Stimulated activated CD4-positive, alpha-beta T cell treated with anti-CD3 and anti-CD28 coated beads, Interleukin-12 subunit alpha, Interleukin-12 subunit beta, amount 100 ng/mL, for 4 hours (primary cell): ENCODE measurements around the gene IMPDH1.

Experiments
- DNase-seq: peaks from one replicate; pipeline ENCODE4 v3.0.0-alpha.2; 2020

The IMPDH1 gene

DNA sequence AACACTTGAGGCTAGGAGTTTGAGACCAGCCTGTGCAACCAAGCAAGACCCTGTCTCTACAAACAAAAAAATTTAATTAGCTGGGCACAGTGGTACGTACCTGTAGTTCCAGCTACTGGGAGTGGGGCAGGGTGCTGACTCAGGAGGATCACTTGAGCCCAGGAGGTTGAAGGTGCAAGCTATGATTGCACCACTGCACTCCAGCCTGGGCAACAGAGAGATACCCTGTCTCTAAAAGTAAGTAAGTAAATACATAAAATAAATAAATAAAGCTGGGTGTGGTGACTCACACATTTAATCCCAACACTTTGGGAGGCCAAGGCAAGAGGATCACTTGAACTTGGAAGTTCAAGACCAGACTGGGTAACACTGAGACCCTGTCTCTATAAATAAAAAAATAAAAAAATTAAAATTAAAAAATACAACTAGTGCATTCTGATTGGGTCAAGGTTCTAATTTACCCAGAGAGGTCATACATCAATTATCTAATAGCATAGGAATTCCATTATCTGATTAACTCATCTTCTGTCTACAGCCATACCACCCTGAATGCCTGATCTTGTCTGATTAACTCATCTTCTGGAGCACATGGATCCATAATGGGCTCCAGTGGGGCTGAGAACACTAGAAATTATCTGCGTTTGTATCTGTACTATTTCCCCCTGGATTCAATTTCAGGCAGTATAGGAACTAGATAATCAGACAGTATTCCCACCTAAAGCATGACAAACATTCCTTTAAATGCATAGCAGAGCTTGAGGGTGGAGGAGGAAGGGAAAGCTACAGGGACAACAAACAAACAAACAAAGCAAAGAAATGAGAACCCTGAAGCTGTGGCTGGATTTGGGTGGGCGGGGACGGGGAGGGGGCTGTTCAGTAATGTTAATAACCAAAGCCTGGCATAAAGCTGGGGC, 24.9 kb upstream of the IMPDH1 start:
- no peak for DNase-seq

DNA sequence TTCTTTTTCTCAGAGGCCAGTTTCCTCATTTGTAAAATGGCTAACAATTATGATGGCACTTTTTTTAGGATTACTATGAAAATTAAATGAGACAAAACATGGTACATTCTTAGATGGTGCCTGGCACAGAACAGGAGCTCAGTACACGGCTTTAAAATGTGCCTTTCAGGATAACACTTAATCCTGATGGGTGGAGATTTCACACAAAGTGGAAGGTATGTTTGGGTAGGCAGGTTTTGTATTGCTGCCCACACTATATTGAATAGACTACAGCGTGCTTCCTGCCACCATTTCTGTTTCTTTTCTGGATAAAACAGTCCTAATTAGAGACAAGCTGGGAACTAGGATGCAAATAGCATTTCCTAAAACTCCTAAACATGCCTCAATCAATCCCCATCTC, 22.0 kb upstream of the IMPDH1 start:
- DNase-seq: no peak

DNA sequence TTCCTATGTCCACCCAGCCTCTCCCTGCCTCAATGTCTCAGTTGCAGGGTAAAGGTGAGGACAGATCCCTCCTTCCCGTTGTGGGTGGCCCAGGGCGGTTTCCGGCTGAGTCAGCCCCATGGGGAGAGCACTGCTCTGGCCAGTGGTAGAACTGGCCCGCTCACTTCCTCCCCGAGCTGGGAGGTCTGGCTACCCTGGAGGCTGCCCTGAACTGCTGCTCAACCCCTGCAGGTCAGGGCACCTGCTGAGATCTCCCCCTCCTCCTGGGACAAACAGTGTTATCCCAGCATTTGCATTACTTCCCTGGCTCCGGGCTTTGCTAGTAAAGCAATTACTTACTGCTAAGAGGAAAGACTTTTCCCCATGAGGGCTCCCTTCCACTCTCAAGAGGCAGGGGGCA, 21.4 kb upstream of the IMPDH1 start:
- DNase-seq: no peak

DNA sequence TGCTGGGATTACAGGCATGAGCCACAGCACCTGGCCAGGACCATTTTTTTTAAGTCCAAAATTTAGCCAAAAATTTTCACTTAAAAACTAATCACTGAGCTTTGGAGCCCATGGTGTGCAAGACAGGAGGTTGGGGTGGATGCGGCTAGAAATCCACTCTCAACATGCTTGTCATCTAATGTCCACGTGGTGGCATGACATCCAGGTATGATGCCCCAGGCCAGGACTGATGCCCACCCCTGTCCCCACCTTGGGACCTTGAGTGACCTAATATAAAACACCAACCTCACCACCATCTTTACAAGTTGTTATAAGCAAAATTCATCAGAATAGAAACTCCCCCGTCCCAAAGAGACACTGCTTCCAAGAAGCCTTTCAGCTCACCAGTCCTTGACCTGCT, 20.4 kb upstream of the IMPDH1 start:
- no peak for DNase-seq

DNA sequence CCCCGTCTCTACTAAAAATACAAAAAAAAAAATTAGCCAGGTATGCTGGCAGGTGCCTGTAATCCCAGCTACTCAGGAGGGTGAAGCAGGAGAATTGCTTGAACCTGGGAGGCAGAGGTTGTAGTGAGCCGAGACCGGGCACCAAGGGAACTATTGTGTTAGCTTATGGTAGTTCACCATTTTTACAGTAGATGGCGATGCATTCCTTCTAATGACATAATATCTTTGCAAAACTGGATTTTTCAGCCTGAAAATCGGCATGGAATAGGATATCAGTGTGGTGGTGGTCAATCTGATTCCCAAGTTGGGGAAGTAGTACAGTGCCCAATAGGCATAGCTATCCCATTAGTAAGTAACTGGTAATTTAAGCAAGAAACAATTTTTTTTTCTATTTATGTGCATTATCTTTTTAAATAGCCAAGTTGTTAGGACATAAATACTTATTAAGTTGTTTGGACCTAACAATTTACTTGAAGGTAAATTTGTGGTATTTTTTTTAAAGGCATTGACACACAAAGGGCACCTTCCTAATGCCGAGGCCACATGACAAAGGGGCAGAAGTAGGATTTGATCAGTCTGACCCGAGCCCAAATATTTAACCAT, 17.6 kb upstream of the IMPDH1 start:
- DNase-seq: no peak

DNA sequence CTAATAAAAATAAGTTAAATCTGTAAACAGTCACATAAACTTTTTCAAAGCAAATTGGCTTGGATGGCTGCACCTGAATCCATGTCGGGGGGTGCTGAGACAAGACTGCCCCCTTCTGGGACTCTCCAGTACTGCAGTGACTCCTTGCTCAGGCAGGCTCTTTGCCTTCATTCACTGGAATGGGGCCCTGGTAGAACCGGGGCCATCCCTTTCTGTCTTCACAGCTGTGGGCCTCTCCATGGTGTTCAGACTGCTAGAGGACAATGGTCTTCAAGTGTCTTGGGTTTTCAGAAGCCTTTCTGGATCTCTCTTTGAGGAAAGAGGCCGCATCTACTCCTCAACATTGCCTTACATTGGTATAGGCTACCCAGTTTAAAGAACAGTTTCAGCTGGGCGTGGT, 16.1 kb upstream of the IMPDH1 start:
- DNase-seq: peak; percentile 78

DNA sequence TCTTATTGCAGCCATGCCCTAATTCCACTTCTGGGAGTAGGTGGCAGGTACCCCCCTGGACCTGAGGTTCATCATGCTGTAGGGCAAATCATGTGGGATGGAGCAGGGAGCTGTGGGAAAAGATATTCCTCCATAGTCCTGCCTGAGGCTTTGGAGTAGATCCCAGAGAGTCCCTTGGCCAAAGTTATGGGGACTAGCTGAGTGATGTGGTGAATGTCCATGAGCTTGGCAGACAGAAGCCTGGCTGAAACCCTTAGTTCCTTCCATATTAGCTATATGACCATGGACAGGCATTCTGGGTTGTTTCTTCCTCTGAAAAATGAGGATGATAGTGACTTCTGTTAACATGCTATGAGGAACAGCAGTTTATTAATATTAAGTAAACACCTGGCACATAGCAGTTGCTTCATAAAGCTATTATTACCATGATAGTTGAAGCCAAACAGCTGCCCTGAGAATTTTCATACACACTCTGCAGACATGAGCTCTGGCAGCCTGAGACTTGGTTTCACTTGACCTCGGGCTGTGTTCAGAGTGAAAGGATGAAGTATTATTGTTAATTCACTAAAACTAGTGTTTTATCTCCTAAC, 15.0 kb upstream of the IMPDH1 start:
- no peak for DNase-seq

DNA sequence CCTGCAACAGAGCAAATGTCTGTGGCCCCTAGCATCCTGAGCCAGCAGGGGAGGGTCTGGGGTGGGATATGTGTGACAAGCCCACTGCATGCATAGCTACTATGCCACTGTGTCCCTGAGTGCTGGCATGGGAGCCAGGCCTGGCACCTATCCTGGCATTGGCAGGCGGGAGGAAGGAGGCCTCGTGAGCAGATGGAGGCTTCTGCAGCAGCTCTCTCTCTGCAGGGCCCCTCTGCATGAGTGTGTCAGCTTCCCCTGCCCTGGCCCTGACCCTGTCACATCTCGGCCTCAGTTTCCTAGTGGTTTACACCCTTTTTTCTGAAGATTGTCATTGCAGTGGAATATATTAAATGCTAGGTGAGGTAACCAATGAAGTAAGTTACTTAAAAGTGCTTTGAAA, 13.1 kb upstream of the IMPDH1 start:
- no peak for DNase-seq

DNA sequence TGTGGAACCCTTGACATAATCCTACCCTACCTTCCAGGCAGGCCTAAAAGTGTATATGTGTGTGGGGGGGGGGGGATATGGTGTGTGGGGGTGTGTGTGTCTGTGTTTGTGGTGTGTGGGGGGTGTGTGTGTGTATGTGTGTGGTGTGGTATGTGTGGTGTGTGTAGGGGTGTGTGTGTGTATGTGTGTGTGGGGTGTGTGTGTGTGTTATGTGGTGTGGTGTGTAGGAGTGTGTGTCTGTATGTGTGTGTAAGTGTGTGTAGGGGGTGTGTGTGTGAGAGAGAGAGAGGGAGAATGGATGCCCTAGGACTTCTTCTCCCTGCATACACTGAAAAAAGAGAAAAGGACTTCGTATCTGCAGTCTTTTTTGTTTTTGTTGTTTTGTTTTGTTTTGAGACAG, 12.3 kb upstream of the IMPDH1 start:
- no peak for DNase-seq

DNA sequence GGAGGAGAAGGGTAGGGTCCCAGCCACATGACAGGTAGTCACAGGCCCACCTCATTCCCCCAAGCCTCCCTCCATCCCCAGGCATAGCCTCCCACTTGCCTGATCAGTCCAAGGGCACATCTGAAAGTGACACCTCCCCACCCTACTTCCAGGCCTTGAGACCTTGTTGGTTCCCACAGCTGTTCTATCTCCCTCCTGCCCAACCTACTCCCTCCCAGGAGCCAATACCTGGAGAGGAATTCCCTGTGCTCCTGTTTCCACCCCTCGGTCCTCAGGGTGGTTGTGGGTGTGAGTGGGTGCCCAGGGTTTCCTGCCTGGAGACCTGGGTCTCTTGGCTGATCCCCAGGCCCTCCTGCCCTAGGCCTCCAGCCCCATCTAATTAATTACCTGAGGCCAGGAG, 11.6 kb upstream of the IMPDH1 start:
- no peak for DNase-seq

DNA sequence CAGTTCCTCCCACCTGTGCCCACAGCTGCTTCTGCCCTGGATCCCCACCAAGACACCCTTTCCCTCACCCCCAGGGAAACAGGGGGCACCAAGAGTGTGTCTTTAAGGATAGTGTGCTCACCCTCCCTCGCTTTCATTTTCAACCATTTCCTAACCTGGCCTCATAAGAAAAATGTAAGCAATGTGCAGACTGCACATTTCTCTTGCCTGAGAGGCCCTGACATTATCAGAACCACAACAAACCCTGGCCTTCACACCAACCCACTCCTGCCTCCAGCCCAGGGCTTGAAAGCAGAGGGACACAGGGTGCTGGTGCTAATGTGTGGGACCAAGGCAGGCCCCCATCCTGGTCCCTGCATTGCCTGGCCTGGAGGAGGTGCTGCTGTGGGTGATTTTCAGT, 11.0 kb upstream of the IMPDH1 start:
- DNase-seq: no peak

DNA sequence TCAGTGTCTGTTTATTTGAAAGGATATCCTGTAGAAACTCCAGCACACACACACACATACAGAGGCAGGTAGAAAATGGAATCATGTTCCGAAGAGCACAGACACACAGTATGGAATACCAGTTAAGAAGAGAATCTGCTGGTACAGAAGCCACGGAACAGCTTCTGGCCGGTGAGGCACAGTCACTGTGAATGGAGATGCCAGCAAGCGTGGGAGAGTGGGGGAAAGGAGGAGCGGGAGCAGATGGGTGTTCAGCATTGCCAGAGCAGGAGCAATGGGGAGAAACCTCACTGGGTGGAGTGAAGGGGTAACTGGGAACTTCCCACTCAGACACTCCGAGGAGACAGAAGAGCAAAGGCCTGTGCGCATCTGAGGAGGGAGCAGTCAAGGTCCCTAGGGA, 9.5 kb upstream of the IMPDH1 start:
- DNase-seq: no peak

DNA sequence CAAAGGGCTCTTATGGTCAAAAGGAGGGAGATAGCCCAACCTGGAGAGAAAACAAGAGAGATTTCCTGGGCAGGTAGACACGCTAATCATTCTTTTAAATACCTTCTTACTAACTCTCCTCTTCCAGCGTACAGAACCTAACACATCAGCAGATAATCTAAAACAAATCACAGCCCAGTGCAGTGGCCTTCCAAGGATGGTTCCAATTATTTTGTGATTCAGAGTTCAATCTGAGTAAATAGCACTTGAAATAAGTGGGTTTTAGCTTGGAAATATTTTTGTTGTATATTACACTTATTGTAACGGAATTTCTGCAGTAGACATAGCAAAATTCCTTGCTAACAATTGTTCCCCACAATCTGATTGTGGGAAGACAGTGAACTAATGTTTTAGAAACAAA, 7.3 kb upstream of the IMPDH1 start:
- DNase-seq: no peak

DNA sequence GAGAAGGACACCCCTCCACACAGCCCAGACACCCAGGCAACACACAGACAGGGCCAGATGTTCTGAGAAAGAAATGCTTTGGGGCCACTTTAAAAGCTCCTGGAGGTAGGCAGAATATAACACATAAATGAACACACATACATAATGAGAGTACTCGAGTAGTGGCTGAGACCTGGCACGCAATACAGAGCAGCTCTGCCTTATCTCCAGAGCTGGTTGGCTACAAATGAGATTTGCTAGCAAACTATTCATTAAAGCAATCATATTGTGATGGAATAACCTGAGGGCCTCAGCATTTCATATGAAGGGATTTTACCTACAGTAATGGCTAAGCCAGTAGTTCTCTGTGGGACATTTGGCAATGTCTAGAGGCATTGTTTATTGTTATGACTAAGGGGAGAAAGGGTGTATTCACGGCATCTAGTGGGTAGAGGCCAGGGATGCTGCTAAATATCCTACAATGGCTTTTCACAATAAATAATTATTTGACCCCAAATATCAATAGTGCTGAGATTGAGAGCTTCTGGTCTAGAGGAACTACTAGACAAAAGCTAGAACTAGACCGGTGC, 5.5 kb upstream of the IMPDH1 start:
- DNase-seq: no peak

DNA sequence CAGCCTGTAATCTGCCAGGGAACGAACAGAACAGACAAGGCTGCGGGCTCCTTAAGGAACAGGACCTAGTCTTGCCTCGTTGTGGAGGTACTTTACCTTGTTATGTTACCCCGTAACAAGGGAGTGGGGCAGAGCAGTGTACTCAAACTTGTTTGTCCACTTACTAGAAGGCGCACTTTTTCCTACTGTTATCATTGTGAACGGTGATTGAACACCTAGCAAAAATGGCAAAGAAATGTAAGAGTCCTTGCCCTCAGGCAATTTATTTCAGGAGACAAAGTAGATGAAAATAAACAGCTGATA, 620 bp upstream of the IMPDH1 start:
- DNase-seq: no peak

DNA sequence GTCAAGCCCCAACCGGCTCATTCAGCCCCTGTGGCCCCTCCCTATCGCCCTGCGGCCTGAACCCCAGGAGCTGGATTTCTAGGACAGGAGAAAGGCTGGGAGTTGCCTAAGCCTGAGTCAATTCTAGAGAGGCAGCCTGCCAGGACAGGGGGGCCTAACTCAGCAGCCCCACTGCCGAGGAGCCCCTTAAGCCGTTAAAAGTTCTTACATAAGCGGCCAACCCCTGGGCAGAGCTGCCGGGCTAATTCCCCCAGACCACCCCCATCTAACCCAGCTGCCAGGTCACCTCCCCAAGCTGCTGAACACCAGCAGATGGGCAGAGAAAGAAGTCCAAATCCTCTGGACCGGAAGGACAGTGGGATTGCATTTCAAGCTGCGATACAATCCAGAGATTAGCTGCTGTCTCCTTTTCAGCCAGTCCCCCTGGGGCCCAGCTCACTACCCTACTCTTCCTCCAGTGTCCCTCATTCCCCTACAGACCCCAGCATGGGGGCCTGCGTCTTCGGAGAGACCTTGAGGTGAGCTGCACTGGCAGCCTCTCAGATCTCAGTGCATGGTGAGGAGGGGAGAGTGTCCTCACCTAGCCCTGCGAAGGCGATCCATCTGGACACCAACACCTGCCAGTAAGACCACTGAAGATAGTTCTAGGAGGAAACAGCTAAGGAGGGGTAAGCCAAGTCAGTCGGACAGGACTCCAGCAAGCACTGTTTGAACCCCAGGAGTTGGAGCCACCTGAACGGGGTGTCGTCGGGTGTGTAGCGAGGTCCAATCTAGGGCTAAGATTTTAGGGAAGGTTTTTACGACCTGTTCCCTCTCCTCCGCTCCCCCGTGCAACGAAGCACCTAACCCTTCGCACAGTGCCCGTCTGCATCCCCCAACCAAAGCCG, 830 bp downstream of the IMPDH1 start:
- DNase-seq: no peak

DNA sequence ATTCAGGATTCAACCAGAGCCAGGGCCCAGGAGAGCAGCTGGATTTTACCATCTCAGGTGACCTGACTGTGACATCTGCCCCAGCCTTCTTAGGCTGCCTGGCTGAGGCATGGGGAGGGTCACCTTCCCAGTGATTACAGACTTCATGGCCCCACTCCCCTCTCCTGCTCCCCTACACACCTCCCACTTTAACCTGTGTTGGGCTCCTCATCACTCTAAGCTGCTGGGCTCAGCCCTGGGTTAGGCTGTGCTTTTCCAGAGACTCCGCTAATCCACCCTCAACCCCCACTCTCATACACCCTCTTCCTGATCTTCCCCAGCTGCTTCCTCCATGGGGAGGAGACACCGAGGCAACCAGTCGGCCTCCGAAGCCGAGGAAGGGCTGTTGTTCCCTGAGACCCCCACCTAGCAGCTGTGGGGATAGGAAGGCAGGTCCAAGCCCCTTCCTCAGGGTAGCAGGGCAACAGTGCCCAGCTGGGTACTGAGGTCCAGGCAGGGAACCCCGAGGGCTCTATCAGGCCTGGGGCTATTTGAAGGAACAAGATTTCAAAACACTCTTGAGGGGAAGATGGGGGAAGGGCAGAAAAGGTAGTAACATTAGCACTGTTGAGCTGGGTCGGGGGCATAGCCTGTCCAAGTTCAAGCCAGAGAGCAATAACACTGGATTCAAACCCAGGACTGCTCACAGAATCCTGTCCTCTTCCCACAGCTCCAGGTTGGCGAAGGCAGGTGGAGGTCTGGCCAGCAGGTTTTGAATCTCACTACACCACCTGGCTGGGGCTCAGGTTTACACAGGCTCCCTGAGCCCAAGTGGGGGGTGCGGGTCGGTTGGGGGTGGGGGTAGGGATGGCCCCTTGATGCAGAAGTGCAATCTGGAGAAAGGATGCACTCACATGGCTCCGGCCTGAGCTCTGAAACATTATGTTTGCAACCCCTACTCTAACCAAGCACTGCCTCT, 1.8 kb downstream of the IMPDH1 start:
- no peak for DNase-seq

DNA sequence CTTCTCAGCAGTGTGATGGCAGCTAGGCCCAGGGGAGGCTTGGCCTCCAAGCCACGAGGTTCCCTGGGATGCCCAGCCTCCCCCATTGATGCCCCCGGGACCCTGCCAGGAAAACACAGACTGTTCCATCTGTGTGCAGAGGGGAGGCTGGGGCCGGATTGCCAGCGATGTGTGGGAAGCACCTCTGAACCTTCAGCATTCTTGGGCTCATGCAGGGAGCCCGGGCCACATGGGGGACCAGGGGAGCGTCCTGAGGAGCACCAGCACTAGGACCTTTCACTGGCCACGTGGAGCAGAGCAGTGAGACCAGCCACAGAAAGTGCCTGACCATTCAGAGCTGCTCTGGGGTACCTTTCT, 2.6 kb downstream of the IMPDH1 start:
- DNase-seq: no peak

DNA sequence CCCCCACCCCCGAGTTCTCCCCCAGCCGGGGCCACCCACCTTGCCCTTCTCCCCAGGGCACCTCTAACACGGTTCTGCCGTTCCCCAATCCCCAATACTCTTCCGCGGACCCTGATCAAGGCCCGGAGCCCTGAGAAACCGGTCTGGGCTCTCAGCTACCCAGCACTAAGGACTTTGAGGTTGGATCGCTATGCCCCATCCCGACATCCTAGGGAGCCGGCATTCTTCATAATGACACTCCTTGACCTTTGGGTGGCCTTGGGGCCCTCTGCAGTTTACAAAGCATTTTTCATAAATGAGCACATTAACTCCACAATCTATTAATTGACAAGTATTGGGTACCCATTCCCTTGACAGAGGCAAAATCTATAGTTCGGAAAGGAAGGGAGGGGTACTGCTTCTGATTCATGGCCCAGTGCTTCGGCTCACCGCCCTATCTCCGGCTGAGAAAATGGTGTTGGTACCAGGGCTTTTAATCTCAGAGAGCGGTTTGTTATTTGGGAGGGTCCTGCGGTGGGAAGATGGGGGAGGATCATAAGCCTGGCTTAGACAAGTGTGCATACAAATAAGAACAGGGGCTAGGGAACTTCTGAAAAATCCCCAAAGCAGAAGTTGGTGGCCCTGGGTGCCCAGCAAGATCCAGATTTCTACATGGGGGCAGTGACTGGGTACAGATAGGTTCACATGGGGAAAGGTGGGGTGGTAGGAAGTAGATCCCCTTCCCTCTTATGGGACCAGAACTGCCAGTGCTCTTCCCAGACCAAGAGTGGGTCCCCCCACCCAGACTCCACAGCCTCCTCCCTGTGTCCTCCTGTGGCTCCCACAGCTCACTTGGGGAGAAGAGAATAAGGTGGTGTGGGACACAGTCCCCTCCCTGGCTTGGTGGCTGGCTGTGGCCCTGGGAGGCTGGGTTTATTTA, 3.2 kb downstream of the IMPDH1 start:
- DNase-seq: no peak

DNA sequence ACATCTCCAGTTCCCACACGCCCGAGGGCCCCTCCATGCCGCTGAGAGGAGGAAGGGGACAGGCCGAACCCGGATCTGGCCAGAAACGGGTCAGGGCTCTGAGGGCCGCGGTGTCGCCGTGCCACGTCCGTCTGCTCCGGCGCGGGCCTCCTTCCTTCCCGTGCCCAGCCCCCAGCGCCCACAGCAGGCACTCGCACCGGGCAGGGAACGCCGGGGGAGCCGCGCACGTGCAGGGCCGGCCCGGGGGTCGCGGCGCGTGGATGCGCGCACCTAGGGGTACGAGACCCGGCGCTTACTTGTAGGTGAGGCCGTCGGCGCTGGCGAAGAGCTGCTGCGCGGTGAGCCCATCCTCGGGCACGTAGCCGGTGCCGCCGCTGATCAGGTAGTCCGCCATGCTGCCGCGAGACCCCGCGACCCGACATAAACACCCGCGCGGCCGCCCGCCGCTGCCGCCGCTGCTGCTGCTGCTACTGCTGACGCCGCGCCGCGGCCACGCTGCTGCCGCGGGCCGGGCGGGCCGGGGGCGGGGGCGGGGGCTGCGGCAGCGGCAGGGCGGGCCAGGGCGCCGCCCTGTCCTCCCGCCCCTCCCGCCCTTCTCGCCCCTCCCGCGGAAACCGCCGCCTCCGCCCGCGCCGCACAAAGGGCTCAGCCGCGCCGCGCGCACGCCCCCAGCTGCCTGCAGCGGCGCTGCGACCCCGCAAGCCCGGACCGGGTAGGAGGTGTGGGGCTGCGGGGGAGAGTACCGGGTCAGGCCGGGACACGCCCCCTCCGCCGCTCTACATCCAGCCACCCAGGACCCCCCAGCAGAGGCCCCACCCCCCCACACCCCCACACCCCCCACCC, 4.1 kb downstream of the IMPDH1 start:
- DNase-seq: peak; percentile 63
